H1 (cell line): ENCODE results near the gene PHC3. TPM values are rescaled to one million over a fixed set of nuclear protein-coding genes. Genes with fewer than 3 reads are reported as not detected.

Experiments used
- CTCF ChIA-PET: fragments of 300-600 bp; sonication (Branson Sonifier 250); formaldehyde crosslinking; loops from one replicate; lab custom pipeline; 2021; ENCODE audit not compliant: partially characterized antibody; lab: Charles Lee
- POLR2A ChIA-PET: fragments of 300-600 bp; sonication (Branson Sonifier 250); formaldehyde crosslinking; loops from one replicate; lab custom pipeline; 2021; ENCODE audit warnings: inconsistent platforms; ENCODE audit not compliant: partially characterized antibody; lab: Charles Lee
- DNase-seq, 2 experiments: peaks; one replicate each; pipeline versions ENCODE4 v3.0.0 to v3.0.0-alpha.2; 2010 to 2022; ENCODE audit warnings: low spot score in 2 of 2, low read depth in 1 of 2, mixed read lengths in 1 of 2
- FAIRE-seq: peaks from 2 replicates; lab custom pipeline; 2011; peaks lifted over from hg19 to GRCh38; lab: Jason Lieb, UNC
- H2AFZ ChIP-seq: 2 replicates; pipeline ENCODE4 v1.8.1; 2012; ENCODE audit warnings: low read length, inconsistent platforms
- H2AK5ac ChIP-seq: 2 replicates; pipeline ENCODE4 v1.6.1; 2013; ENCODE audit warnings: low read depth, low read length
- H2BK120ac ChIP-seq: replicated peaks from 2 replicates; pipeline ENCODE3; 2013; ENCODE audit warnings: low read depth, low read length, inconsistent platforms
- H2BK12ac ChIP-seq: 2 replicates; pipeline ENCODE4 v1.6.1; 2013; ENCODE audit warnings: low read depth, low read length
- H2BK15ac ChIP-seq: 2 replicates; pipeline ENCODE4 v1.6.1; 2013; ENCODE audit warnings: low read length
- H2BK20ac ChIP-seq: 2 replicates; pipeline ENCODE4 v1.6.1; 2013; ENCODE audit warnings: low read length
- H2BK5ac ChIP-seq: 2 replicates; pipeline ENCODE4 v1.6.1; 2013; ENCODE audit warnings: low read depth, low read length
- H3K14ac ChIP-seq: 2 replicates; pipeline ENCODE4 v1.6.1; 2013; ENCODE audit warnings: inconsistent platforms; ENCODE audit not compliant: insufficient read length
- H3K18ac ChIP-seq: 2 replicates; pipeline ENCODE4 v1.6.1; 2013; ENCODE audit warnings: low read length; ENCODE audit errors: extremely low read depth
- H3K23ac ChIP-seq: 2 replicates; pipeline ENCODE4 v1.6.1; 2013; ENCODE audit warnings: inconsistent platforms; ENCODE audit not compliant: insufficient read length
- H3K23me2 ChIP-seq: 2 replicates; pipeline ENCODE4 v1.6.1; 2013; ENCODE audit warnings: low read depth, low read length
- H3K27ac ChIP-seq: 2 replicates; pipeline ENCODE4 v1.6.1; 2011; ENCODE audit warnings: low read depth, low read length, inconsistent platforms
- H3K27me3 ChIP-seq, 4 experiments: replicated peaks in 1 of 4; 1 replicate in 1 of 4; 2 replicates in 3 of 4; pipeline versions ENCODE4 v1.6.1 to v1.8.1; 2011 to 2013; ENCODE audit warnings: low read length in 3 of 4, mild to moderate bottlenecking in 3 of 4, inconsistent platforms in 2 of 4, mixed read lengths in 2 of 4, moderate library complexity in 1 of 4; ENCODE audit not compliant: control insufficient read depth in 3 of 4, insufficient read depth in 3 of 4; ENCODE audit errors: extremely low read depth in 1 of 4
- H3K36me3 ChIP-seq, 4 experiments: 2 replicates each; pipeline versions ENCODE4 v1.6.1 to v1.8.1; 2011 to 2013; ENCODE audit warnings: mild to moderate bottlenecking in 4 of 4, low read length in 3 of 4, moderate library complexity in 2 of 4, control low read depth in 1 of 4, inconsistent platforms in 1 of 4; ENCODE audit not compliant: insufficient read depth in 4 of 4, control insufficient read depth in 2 of 4
- H3K4ac ChIP-seq: replicated peaks from 2 replicates; pipeline ENCODE3; 2013; ENCODE audit warnings: low read length, low read depth, mixed read lengths, inconsistent platforms; ENCODE audit not compliant: insufficient read length
- H3K4me1 ChIP-seq, 4 experiments: replicated peaks in 1 of 4; 1 replicate in 1 of 4; 2 replicates in 3 of 4; pipeline versions ENCODE4 v1.6.1 to v1.8.1; 2011 to 2013; ENCODE audit warnings: low read length in 3 of 4, inconsistent platforms in 2 of 4, mixed read lengths in 1 of 4; ENCODE audit not compliant: insufficient read depth in 4 of 4, control insufficient read depth in 3 of 4
- H3K4me2 ChIP-seq, 2 experiments: 2 replicates each; pipeline versions ENCODE4 v1.6.1 to v1.8.1; 2011 to 2013; ENCODE audit warnings: low read depth in 2 of 2, low read length in 2 of 2, control low read depth in 1 of 2, inconsistent platforms in 1 of 2, mild to moderate bottlenecking in 1 of 2; ENCODE audit not compliant: insufficient read depth in 1 of 2
- H3K4me3 ChIP-seq, 4 experiments: fragments of 200-600, 300-600 bp in 1 of 4; sonication (generic), shearing (Covaris generic), sonication (Bioruptor Twin) in 1 of 4; 2 replicates each; pipeline versions ENCODE4 v1.5.1 to v1.8.1; 2011 to 2016; ENCODE audit warnings: low read length in 4 of 4, low read depth in 3 of 4, control low read depth in 2 of 4, inconsistent platforms in 2 of 4, mild to moderate bottlenecking in 2 of 4, mixed read lengths in 1 of 4, moderate library complexity in 1 of 4; ENCODE audit not compliant: insufficient read depth in 2 of 4; ENCODE audit errors: extremely low read depth in 1 of 4
- H3K56ac ChIP-seq: replicated peaks from 2 replicates; pipeline ENCODE3; 2013; ENCODE audit warnings: low read depth, mild to moderate bottlenecking, mixed read lengths, low read length, inconsistent platforms; ENCODE audit not compliant: insufficient read length
- H3K79me1 ChIP-seq: 2 replicates; pipeline ENCODE4 v1.6.1; 2013; ENCODE audit warnings: low read depth, low read length, control low read depth
- H3K79me2 ChIP-seq, 2 experiments: 2 replicates each; pipeline versions ENCODE4 v1.6.1 to v1.8.1; 2012 to 2013; ENCODE audit warnings: low read length in 2 of 2, mild to moderate bottlenecking in 2 of 2, inconsistent platforms in 1 of 2; ENCODE audit not compliant: insufficient read depth in 2 of 2, control insufficient read depth in 1 of 2
- H3K9ac ChIP-seq, 4 experiments: replicated peaks in 1 of 4; 1 replicate in 1 of 4; 2 replicates in 3 of 4; pipeline versions ENCODE4 v1.6.1 to v1.8.1; 2011 to 2013; ENCODE audit warnings: low read depth in 3 of 4, low read length in 3 of 4, control low read depth in 2 of 4, mild to moderate bottlenecking in 2 of 4, moderate library complexity in 2 of 4, inconsistent platforms in 1 of 4; ENCODE audit errors: extremely low read depth in 1 of 4
- H3K9me3 ChIP-seq, 2 experiments: 2 replicates each; pipeline versions ENCODE4 v1.6.1 to v1.8.1; 2012 to 2013; ENCODE audit warnings: mild to moderate bottlenecking in 2 of 2, moderate library complexity in 2 of 2, control low read depth in 1 of 2, inconsistent platforms in 1 of 2, low read depth in 1 of 2, low read length in 1 of 2, mixed read lengths in 1 of 2; ENCODE audit not compliant: insufficient read depth in 2 of 2
- H4K20me1 ChIP-seq, 2 experiments: replicated peaks in 1 of 2; 2 replicates each; pipeline versions ENCODE3 to v1.8.1; 2011 to 2013; ENCODE audit warnings: inconsistent platforms in 2 of 2, low read length in 2 of 2, mild to moderate bottlenecking in 1 of 2; ENCODE audit not compliant: insufficient read depth in 2 of 2, control insufficient read depth in 1 of 2
- H4K5ac ChIP-seq: 2 replicates; pipeline ENCODE4 v1.6.1; 2013; ENCODE audit warnings: low read length, low read depth, mixed read lengths, inconsistent platforms; ENCODE audit not compliant: insufficient read length
- H4K8ac ChIP-seq: 2 replicates; pipeline ENCODE4 v1.8.0; 2013; ENCODE audit warnings: mild to moderate bottlenecking, moderate library complexity, low read length, inconsistent platforms; ENCODE audit not compliant: insufficient read depth; ENCODE audit errors: extremely low read depth
- H4K91ac ChIP-seq: replicated peaks from 2 replicates; pipeline ENCODE3; 2013; ENCODE audit warnings: low read length, mixed read lengths, inconsistent platforms; ENCODE audit not compliant: insufficient read length
- ASH2L ChIP-seq: fragments of 200-600, 300-600 bp; sonication (generic); IDR thresholded peaks from one replicate; pipeline ENCODE4 v1.7.1; 2017; ENCODE audit warnings: low read length
- CREB1 ChIP-seq: IDR thresholded peaks from 2 replicates; pipeline ENCODE4 v1.6.1; 2012; ENCODE audit warnings: inconsistent platforms
- NRF1 ChIP-seq: IDR thresholded peaks from 2 replicates; pipeline ENCODE4 v1.6.1; 2011; ENCODE audit warnings: mild to moderate bottlenecking, low read depth, low read length, improper control_type of control experiment
- WGBS, 2 experiments: shearing (Covaris generic) in 1 of 2; methylation state at CpG; one replicate each; pipeline versions ENCODE4 v1.1.6 to v1.1.7; 2013 to 2015; ENCODE audit warnings: low lambda C conversion rate in 2 of 2, mixed read lengths in 2 of 2, inconsistent platforms in 1 of 2, low coverage in 1 of 2, missing lambda C conversion rate in 1 of 2; ENCODE audit not compliant: insufficient replicate concordance in 2 of 2, insufficient coverage in 1 of 2, insufficient read length in 1 of 2; ENCODE audit errors: extremely low coverage in 1 of 2, missing lambda C conversion rate in 1 of 2; 5-methylcytosine and 5-hydroxymethylcytosine counted together
- polyA plus RNA-seq, 7 experiments: library from polyadenylated mRNA; depleted of rRNA in 3 of 7; stranded (reverse) in 5 of 7; unstranded in 2 of 7; fragments of >200 nt in 5 of 7; fragments of 200-250 nt in 2 of 7; gene quantifications; 1 replicate in 5 of 7; 2 replicates in 1 of 7; 4 replicates in 1 of 7; pipeline versions ENCODE4 v1.2.1 to v1.2.3, GENCODE V29; 2011 to 2013; ENCODE audit warnings: missing spikeins in 2 of 7, mixed read lengths in 2 of 7
- total RNA-seq: library from RNA; stranded (reverse); fragmentation: NEBNext Ultra II Directional; extraction: Animal tissue kit (Norgen Biotek cat#: 25700); gene quantifications from 2 replicates; pipeline ENCODE4 v1.2.1, GENCODE V29; 2021

Gene PHC3
- total and polyA plus RNA-seq, 2 of the 8 experiments (the other 6 are each of a cell fraction or from before 2014, with no cell fraction given): 26.4 to 29.2 TPM

DNA sequence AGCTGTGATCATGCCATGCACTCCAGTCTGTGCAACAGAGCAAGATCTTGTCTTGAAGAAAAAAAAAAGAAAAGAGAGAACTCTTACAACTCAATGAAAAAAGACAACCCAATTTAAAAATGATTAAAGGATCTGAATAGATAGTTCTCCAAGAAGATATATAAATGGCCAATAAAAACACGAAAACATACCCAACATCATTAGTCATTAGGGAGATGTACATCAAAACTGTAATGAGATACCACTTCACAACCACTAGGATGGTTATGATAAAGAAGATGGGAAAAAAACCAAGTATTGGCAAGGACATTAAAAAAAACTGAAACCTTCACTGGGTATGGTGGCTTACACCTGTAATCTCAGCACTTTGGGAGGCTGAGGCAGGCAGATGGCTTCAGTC lies 38.3 kb upstream of the PHC3 start:
- Histone ChIP-seq H3K14ac (no peak overlapping the region), H2BK120ac (no peak overlapping the region), H3K23me2 (peaks cover 4% of the 10 kb centered on the region), H2BK12ac (no peak overlapping the region), H3K36me3 (no peaks in the 10 kb centered on the region), H3K23ac (no peak overlapping the region), H4K20me1 (no peaks in the 10 kb centered on the region), H4K91ac (no peak overlapping the region), H3K79me1 (no peaks in the 10 kb centered on the region), H4K5ac (no peak overlapping the region), H3K27ac (no peak overlapping the region), H3K18ac (no peak overlapping the region), H3K27me3 (no peaks in the 10 kb centered on the region), H3K9ac (no peak overlapping the region), H2BK15ac (no peak overlapping the region), H3K79me2 (peaks cover 0 to 20% of the 10 kb centered on the region in 2 experiments; a peak in 2 of 4 replicates), H3K4me2 (no peak overlapping the region), H2AFZ (no peak overlapping the region), H3K9me3 (no peaks in the 10 kb centered on the region), H3K4me1 (no peaks in the 10 kb centered on the region; a peak in 1 of 7 replicates), H2BK20ac (no peak overlapping the region), H3K56ac (no peak overlapping the region), H2AK5ac (no peak overlapping the region), H3K4ac (no peak overlapping the region), H4K8ac (no peak overlapping the region), H3K4me3 (no peak overlapping the region), H2BK5ac (no peak overlapping the region)
- ChIA-PET POLR2A (interaction anchor here (0.6 kb wide), 1 partner anchor 146 kb away, joined by 3 read pairs; no protein-coding TSS in a partner anchor), CTCF (no interaction called here)
- DNase-seq (no peak), FAIRE-seq (no peak)
- 90% methylated on average over 1 of the region's 1 CpG; no CpG with 5 or more reads in 1 of the 2 experiments for WGBS, 2 experiments
- no peak for TF ChIP-seq ASH2L
- no peak for TF ChIP-seq CREB1
- no peak for TF ChIP-seq NRF1
